Mesenchymal stem cell (in vitro differentiated cells and primary cell): Measurements from ENCODE around the gene RARRES1.
"Not testable (repeated sequence)": the region's sequence is repeated elsewhere in the genome, so short reads cannot be mapped to it uniquely, and the experiment has no call there.

Experiments
- DNase-seq: peaks from one replicate; pipeline ENCODE4 v3.0.0-alpha.2; 2013
- H2AFZ ChIP-seq: one replicate; pipeline ENCODE4 v1.6.1; 2013; ENCODE audit warnings: low read depth, mild to moderate bottlenecking, control low read depth, inconsistent platforms, low read length, moderate library complexity
- H2AK5ac ChIP-seq: 2 replicates; pipeline ENCODE4 v1.6.1; 2013; ENCODE audit warnings: low read length, moderate library complexity, mild to moderate bottlenecking, inconsistent platforms; ENCODE audit not compliant: severe bottlenecking
- H2BK120ac ChIP-seq: one replicate; pipeline ENCODE4 v1.6.1; 2013; ENCODE audit warnings: low read depth, mild to moderate bottlenecking, inconsistent platforms, low read length, moderate library complexity
- H2BK12ac ChIP-seq, 2 experiments: one replicate each; pipeline ENCODE4 v1.6.1; 2013; ENCODE audit warnings: inconsistent platforms in 2 of 2, low read length in 2 of 2, mild to moderate bottlenecking in 2 of 2, moderate library complexity in 2 of 2, control low read depth in 1 of 2
- H2BK15ac ChIP-seq: one replicate; pipeline ENCODE4 v1.6.1; 2013; ENCODE audit warnings: mild to moderate bottlenecking, low read depth, inconsistent platforms; ENCODE audit not compliant: poor library complexity, severe bottlenecking
- H2BK5ac ChIP-seq: 2 replicates; pipeline ENCODE4 v1.6.1; 2013; ENCODE audit warnings: low read depth, mild to moderate bottlenecking, low read length, control low read depth, inconsistent platforms; ENCODE audit not compliant: poor library complexity, severe bottlenecking
- H3K14ac ChIP-seq, 2 experiments: one replicate each; pipeline ENCODE4 v1.6.1; 2013; ENCODE audit warnings: inconsistent platforms in 2 of 2, low read length in 2 of 2, control low read depth in 1 of 2, mild to moderate bottlenecking in 1 of 2, moderate library complexity in 1 of 2
- H3K18ac ChIP-seq, 2 experiments: one replicate each; pipeline ENCODE4 v1.6.1; 2013; ENCODE audit warnings: inconsistent platforms in 2 of 2, low read length in 2 of 2, control low read depth in 1 of 2, low read depth in 1 of 2, mild to moderate bottlenecking in 1 of 2
- H3K23ac ChIP-seq, 2 experiments: one replicate each; pipeline ENCODE4 v1.6.1; 2013; ENCODE audit warnings: inconsistent platforms in 2 of 2, low read length in 2 of 2, mild to moderate bottlenecking in 2 of 2, moderate library complexity in 2 of 2, control low read depth in 1 of 2
- H3K27ac ChIP-seq: 2 replicates; pipeline ENCODE4 v1.5.1; 2013; ENCODE audit warnings: mild to moderate bottlenecking, moderate library complexity, low read length, control low read depth, inconsistent platforms; ENCODE audit not compliant: poor library complexity, severe bottlenecking
- H3K27me3 ChIP-seq, 2 experiments: 2 replicates each; pipeline versions ENCODE4 v1.6.1 to v1.7.0; 2013; ENCODE audit warnings: low read length in 2 of 2, mild to moderate bottlenecking in 2 of 2, moderate library complexity in 2 of 2, control low read depth in 1 of 2, inconsistent platforms in 1 of 2; ENCODE audit not compliant: control insufficient read depth in 1 of 2, insufficient read depth in 1 of 2
- H3K36me3 ChIP-seq, 2 experiments: 2 replicates each; pipeline versions ENCODE4 v1.6.1 to v1.7.0; 2013; ENCODE audit warnings: low read length in 2 of 2, control low read depth in 1 of 2, inconsistent platforms in 1 of 2, low read depth in 1 of 2, mild to moderate bottlenecking in 1 of 2; ENCODE audit not compliant: insufficient read depth in 2 of 2, control insufficient read depth in 1 of 2
- H3K4ac ChIP-seq, 2 experiments: one replicate each; pipeline ENCODE4 v1.6.1; 2013; ENCODE audit warnings: inconsistent platforms in 2 of 2, low read length in 2 of 2, mild to moderate bottlenecking in 2 of 2, moderate library complexity in 2 of 2, control low read depth in 1 of 2, low read depth in 1 of 2
- H3K4me1 ChIP-seq: 2 replicates; pipeline ENCODE4 v1.6.1; 2013; ENCODE audit warnings: low read depth, low read length, control low read depth; ENCODE audit not compliant: control insufficient read depth, insufficient read depth
- H3K4me2 ChIP-seq: 2 replicates; pipeline ENCODE4 v1.6.1; 2013; ENCODE audit warnings: low read length, mild to moderate bottlenecking, inconsistent platforms; ENCODE audit not compliant: poor library complexity, severe bottlenecking
- H3K4me3 ChIP-seq, 2 experiments: 2 replicates each; pipeline versions ENCODE4 v1.5.1 to v1.7.0; 2013; ENCODE audit warnings: low read length in 2 of 2, mild to moderate bottlenecking in 2 of 2, control low read depth in 1 of 2, low read depth in 1 of 2; ENCODE audit not compliant: insufficient read depth in 1 of 2
- H3K79me1 ChIP-seq: replicated peaks from 2 replicates; pipeline ENCODE4 v1.6.1; 2013; ENCODE audit warnings: mild to moderate bottlenecking, control low read depth, low read length, inconsistent platforms; ENCODE audit not compliant: poor library complexity, severe bottlenecking
- H3K9ac ChIP-seq: 2 replicates; pipeline ENCODE4 v1.7.0; 2013; ENCODE audit warnings: mild to moderate bottlenecking, low read length, moderate library complexity
- H3K9me3 ChIP-seq: 2 replicates; pipeline ENCODE4 v1.7.0; 2013; ENCODE audit warnings: mild to moderate bottlenecking, low read length; ENCODE audit not compliant: control insufficient read depth
- H4K8ac ChIP-seq: one replicate; pipeline ENCODE4 v1.6.1; 2013; ENCODE audit warnings: inconsistent platforms, mild to moderate bottlenecking, low read length, moderate library complexity
- H4K91ac ChIP-seq: one replicate; pipeline ENCODE4 v1.6.1; 2013; ENCODE audit warnings: mild to moderate bottlenecking, low read length, inconsistent platforms
- WGBS: methylation state at CpG from one replicate; pipeline ENCODE4 v1.1.7; 2013; ENCODE audit warnings: mixed read lengths; 5-methylcytosine and 5-hydroxymethylcytosine counted together

The RARRES1 gene

DNA sequence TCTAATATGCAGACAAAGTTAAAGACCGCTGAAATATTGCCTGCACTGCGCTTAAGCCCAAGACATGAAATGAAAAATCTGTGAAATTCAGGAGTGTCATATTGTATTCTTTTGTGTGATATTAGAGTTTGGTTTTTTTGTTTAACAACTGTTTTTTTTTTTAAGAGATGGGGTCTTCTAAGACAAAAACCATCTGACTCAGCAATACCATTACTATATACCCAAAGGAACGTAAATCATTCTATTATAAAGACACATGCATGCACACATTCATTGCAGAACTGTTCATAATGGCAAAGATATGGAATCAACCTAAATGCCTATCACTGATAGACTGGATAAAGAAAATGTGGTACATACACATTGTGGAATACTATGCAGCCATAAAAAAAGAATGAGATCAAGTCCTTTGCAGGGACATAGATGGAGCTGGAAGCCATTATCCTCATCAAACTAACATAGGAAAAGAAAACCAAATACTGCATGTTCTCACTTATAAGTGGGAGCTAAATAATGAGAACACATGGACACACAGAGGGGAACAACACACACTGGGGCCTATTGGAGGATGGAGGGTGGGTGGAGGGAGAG lies 38.3 kb downstream of the RARRES1 start:
- not testable (repeated sequence) for H3K23ac ChIP-seq, H3K9ac ChIP-seq, H3K4me3 ChIP-seq, H2BK12ac ChIP-seq, H2BK120ac ChIP-seq, DNase-seq, H2BK5ac ChIP-seq, H2BK15ac ChIP-seq, H3K27me3 ChIP-seq, H3K4ac ChIP-seq, H4K91ac ChIP-seq, H2AFZ ChIP-seq, H3K4me1 ChIP-seq, H3K79me1 ChIP-seq, H2AK5ac ChIP-seq, H4K8ac ChIP-seq, H3K14ac ChIP-seq, H3K9me3 ChIP-seq, H3K4me2 ChIP-seq, H3K27ac ChIP-seq, H3K18ac ChIP-seq
- WGBS = 70% methylated on average over 3 of the region's 3 CpGs
- H3K36me3 ChIP-seq = peaks cover 0 to 50% of the 10 kb centered on the region in 2 experiments

- H3K18ac ChIP-seq = no peak overlapping the region
- no peaks in the 10 kb centered on the region for H3K79me1 ChIP-seq
- no peak overlapping the region for H4K8ac ChIP-seq
- DNase-seq = no peak
- no peak overlapping the region for H2BK120ac ChIP-seq
- no peak overlapping the region for H2AK5ac ChIP-seq
- no peaks in the 10 kb centered on the region for H3K27me3 ChIP-seq
- no peak overlapping the region for H2AFZ ChIP-seq
- no peak overlapping the region for H3K4me3 ChIP-seq
- H3K4me2 ChIP-seq = no peak overlapping the region
- H3K4me1 ChIP-seq = no peaks in the 10 kb centered on the region
- H3K36me3 ChIP-seq = peaks cover 3 to 41% of the 10 kb centered on the region in 2 experiments
- H3K14ac ChIP-seq = no peak overlapping the region
- WGBS = 100% methylated on average over 1 of the region's 2 CpGs
- no peak overlapping the region for H3K27ac ChIP-seq
- H3K9ac ChIP-seq = no peak overlapping the region
- no peak overlapping the region for H2BK12ac ChIP-seq
- H2BK5ac ChIP-seq = no peak overlapping the region
- no peak overlapping the region for H4K91ac ChIP-seq
- no peak overlapping the region for H3K4ac ChIP-seq
- no peak overlapping the region for H2BK15ac ChIP-seq
- no peak overlapping the region for H3K23ac ChIP-seq
- H3K9me3 ChIP-seq = no peaks in the 10 kb centered on the region
Measured at GRCh38 chr3:158685159-158685558, 47.1 kb downstream of the RARRES1 start.

DNA sequence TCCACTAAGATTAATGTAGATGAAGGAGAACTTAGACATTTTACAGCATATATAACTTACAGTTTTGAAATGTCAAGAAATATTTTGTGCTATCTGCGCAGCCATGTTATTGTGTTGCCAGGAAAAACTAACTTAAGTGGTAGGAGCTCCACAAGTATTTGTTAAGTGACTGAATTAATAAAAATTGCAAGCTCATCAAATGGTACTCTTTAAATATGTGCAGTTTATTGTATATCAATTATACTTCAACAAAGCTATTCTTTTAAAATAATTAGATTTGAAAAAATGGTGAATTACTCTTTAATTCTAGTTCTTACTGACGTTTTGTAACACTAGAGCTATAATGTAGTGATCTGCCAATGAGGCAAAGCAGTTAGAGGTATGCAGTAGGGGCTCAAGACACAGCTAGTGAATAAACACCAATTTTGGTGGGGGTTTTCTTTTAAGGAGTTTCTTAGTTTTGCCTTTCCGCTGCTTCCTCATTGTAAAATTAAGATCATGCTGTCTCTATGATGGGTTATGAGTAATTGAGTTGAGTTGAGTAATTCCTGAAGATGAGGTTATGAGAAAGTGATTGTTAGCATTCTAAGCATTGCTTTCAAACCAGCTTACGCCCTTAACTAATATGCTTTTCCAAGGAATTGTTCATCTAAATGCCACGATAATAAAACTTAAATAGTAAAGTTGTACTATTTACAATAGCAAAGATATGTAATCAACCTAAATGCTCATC lies 48.9 kb downstream of the RARRES1 start:
- 99% methylated on average over 3 of the region's 5 CpGs for WGBS

DNA sequence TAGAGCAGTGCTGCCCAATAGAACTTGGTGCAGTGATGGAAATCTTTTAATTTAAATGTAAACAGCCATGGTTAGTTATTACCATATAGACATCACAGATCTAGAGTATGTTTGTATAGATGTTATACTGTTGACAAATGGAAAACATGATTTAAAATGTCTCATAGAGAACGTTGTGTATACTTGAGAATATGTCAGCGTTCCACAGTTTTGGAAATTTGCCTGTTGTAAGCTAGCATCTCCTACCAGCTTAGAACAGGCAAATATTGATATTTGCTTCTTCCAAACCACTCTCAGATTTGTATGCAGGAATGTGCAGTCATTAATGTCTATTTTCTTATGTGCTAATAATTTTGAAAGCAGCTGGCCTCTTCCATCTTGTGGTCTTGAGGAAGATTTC lies 51.4 kb downstream of the RARRES1 start:
- Histone ChIP-seq H2BK120ac (no peak overlapping the region), H3K18ac (no peak overlapping the region), H3K36me3 (peaks cover 6 to 48% of the 10 kb centered on the region in 2 experiments), H3K27ac (no peak overlapping the region), H2AFZ (no peak overlapping the region), H2BK15ac (no peak overlapping the region), H3K4me2 (no peak overlapping the region), H3K4me3 (no peak overlapping the region), H4K91ac (no peak overlapping the region), H3K4me1 (no peaks in the 10 kb centered on the region), H3K14ac (no peak overlapping the region), H3K9me3 (no peaks in the 10 kb centered on the region), H3K23ac (no peak overlapping the region), H3K9ac (no peak overlapping the region), H4K8ac (no peak overlapping the region), H3K27me3 (no peaks in the 10 kb centered on the region), H2BK12ac (no peak overlapping the region), H2BK5ac (no peak overlapping the region), H3K79me1 (peaks cover 3% of the 10 kb centered on the region), H2AK5ac (no peak overlapping the region), H3K4ac (no peak overlapping the region)
- DNase-seq = no peak
- WGBS = 100% methylated on average over 2 of the region's 2 CpGs

More for the DNA sequence above, 48.9 kb downstream of the RARRES1 start:
- H2BK120ac ChIP-seq = no peak overlapping the region
- no peak overlapping the region for H4K8ac ChIP-seq
- no peak overlapping the region for H2BK5ac ChIP-seq
- H2BK15ac ChIP-seq = no peak overlapping the region
- H3K4me2 ChIP-seq = no peak overlapping the region
- no peak overlapping the region for H3K4ac ChIP-seq
- no peak overlapping the region for H4K91ac ChIP-seq
- H3K18ac ChIP-seq = no peak overlapping the region
- H3K27me3 ChIP-seq = no peaks in the 10 kb centered on the region
- H3K9ac ChIP-seq = peak overlapping the region; percentile 33
- H2AK5ac ChIP-seq = no peak overlapping the region
- H3K23ac ChIP-seq = no peak overlapping the region
- H3K9me3 ChIP-seq = no peaks in the 10 kb centered on the region
- no peaks in the 10 kb centered on the region for H3K4me1 ChIP-seq
- no peak overlapping the region for H2BK12ac ChIP-seq
- H3K14ac ChIP-seq = no peak overlapping the region
- H3K36me3 ChIP-seq = peaks cover 3 to 40% of the 10 kb centered on the region in 2 experiments
- H3K4me3 ChIP-seq = no peak overlapping the region
- no peaks in the 10 kb centered on the region for H3K79me1 ChIP-seq
- no peak overlapping the region for H2AFZ ChIP-seq
- no peak overlapping the region for H3K27ac ChIP-seq
- DNase-seq = peak; percentile 14
